ENCODE data around the gene TOX2. TPM values are rescaled to one million over a fixed set of nuclear protein-coding genes. Genes with fewer than 3 reads are reported as not detected.
A peak's percentile ranks its signal among the peaks of the same experiment; 100 is the strongest.

The TOX2 gene
- total RNA-seq, 4 donors from 2014 or later: 0.20 to 0.42 TPM; not detected in 2

GRCh38 chr20:43913291-43914025 lies 1.2 kb upstream of the TOX2 start:
- no peak overlapping the region for H3K27ac ChIP-seq
- DNase-seq: no peak
- H3K4me1 ChIP-seq: no peaks in the 10 kb centered on the region
- no peak for TF ChIP-seq POLR2A (IDR thresholded peaks at IDR 0.05)
- TF ChIP-seq CTCF (IDR thresholded peaks at IDR 0.05 in 4 of 5, conservative IDR thresholded peaks at IDR 0.05 in 1 of 5): no peak
- in situ Hi-C loops (cut with MboI; ENCODE audit: low sequenced_read_pairs in 4 of 4) (no loop called here), intact Hi-C loops (cut with DNase I; ENCODE audit: low total_unique reads) (no loop called here)
- H3K27me3 ChIP-seq: peaks cover 22 to 61% (median 32%) of the 10 kb centered on the region in 3 donors
- peaks cover 0 to 11% (median 0%) of the 10 kb centered on the region in 3 donors for H3K9me3 ChIP-seq
- H3K36me3 ChIP-seq: no peaks in the 10 kb centered on the region
- no peak for ATAC-seq
- H3K4me3 ChIP-seq: no peak overlapping the region

GRCh38 chr20:43915211-43916072 lies 790 bp downstream of the TOX2 start:
- no peak overlapping the region for H3K27ac ChIP-seq
- intact Hi-C loops (cut with DNase I; ENCODE audit: low total_unique reads): no loop called here
- H3K36me3 ChIP-seq: no peaks in the 10 kb centered on the region
- ATAC-seq (no peak), DNase-seq (no peak)
- H3K4me3 ChIP-seq: peak overlapping the region in 3 of 4 donors; percentile 19 to 43 (median 29)
- H3K9me3 ChIP-seq: peaks cover 0 to 11% (median 0%) of the 10 kb centered on the region in 3 donors
- in situ Hi-C loops (cut with MboI; ENCODE audit: low sequenced_read_pairs in 4 of 4): no loop called here
- TF ChIP-seq CTCF (IDR thresholded peaks at IDR 0.05 in 4 of 5, conservative IDR thresholded peaks at IDR 0.05 in 1 of 5): no peak
- no peaks in the 10 kb centered on the region for H3K4me1 ChIP-seq
- peaks cover 22 to 61% (median 32%) of the 10 kb centered on the region in 3 donors for H3K27me3 ChIP-seq

- TF ChIP-seq CTCF (IDR thresholded peaks at IDR 0.05 in 4 of 5, conservative IDR thresholded peaks at IDR 0.05 in 1 of 5) (no peak), POLR2A (IDR thresholded peaks at IDR 0.05) (no peak)
- H3K27ac ChIP-seq: no peak overlapping the region
- H3K27me3 ChIP-seq: peaks cover 22 to 62% (median 32%) of the 10 kb centered on the region in 3 donors
- ATAC-seq (no peak), DNase-seq (no peak)
- H3K4me3 ChIP-seq: peak overlapping the region in 3 of 4 donors; percentile 19 to 41 (median 29)
- H3K36me3 ChIP-seq: no peaks in the 10 kb centered on the region
- in situ Hi-C loops (cut with MboI; ENCODE audit: low sequenced_read_pairs in 4 of 4): no loop called here
- H3K9me3 ChIP-seq: peaks cover 0 to 11% (median 0%) of the 10 kb centered on the region in 3 donors
- H3K4me1 ChIP-seq: no peaks in the 10 kb centered on the region
- intact Hi-C loops (cut with DNase I; ENCODE audit: low total_unique reads): no loop called here
Observed at GRCh38 chr20:43916073-43916880, 1.6 kb downstream of the TOX2 start.

- no peak for ATAC-seq
- Histone ChIP-seq H3K27me3 (peaks cover 22 to 59% (median 32%) of the 10 kb centered on the region in 3 donors), H3K36me3 (no peaks in the 10 kb centered on the region), H3K4me3 (no peak overlapping the region), H3K9me3 (peaks cover 0 to 11% (median 0%) of the 10 kb centered on the region in 3 donors), H3K27ac (no peak overlapping the region), H3K4me1 (no peaks in the 10 kb centered on the region)
- in situ Hi-C loops (cut with MboI; ENCODE audit: low sequenced_read_pairs in 4 of 4): no loop called here
- no peak for DNase-seq
- intact Hi-C loops (cut with DNase I; ENCODE audit: low total_unique reads): no loop called here
- no peak for TF ChIP-seq POLR2A (IDR thresholded peaks at IDR 0.05)
- TF ChIP-seq CTCF (IDR thresholded peaks at IDR 0.05 in 4 of 5, conservative IDR thresholded peaks at IDR 0.05 in 1 of 5): no peak
Observed at GRCh38 chr20:43916881-43917371, 2.3 kb downstream of the TOX2 start.

All from gastrocnemius medialis (tissue), 4 donors.